NT2/D1 (cell line): ENCODE data around the gene GNB3.
"Not testable (repeated sequence)": the region's sequence is repeated elsewhere in the genome, so short reads cannot be mapped to it uniquely, and the experiment has no call there.

Experiments used
- DNase-seq: peaks from one replicate; pipeline ENCODE4 v3.0.0-alpha.2; 2011; ENCODE audit warnings: low read depth, low spot score
- H3K27me3 ChIP-seq: 2 replicates; pipeline ENCODE4 v1.6.0; 2011; ENCODE audit warnings: mild to moderate bottlenecking; ENCODE audit not compliant: insufficient read length, insufficient read depth
- H3K36me3 ChIP-seq: 2 replicates; pipeline ENCODE4 v1.6.1; 2011; ENCODE audit warnings: mild to moderate bottlenecking, low read length, mixed read lengths; ENCODE audit not compliant: insufficient read depth, insufficient read length
- H3K4me1 ChIP-seq: 2 replicates; pipeline ENCODE4 v1.5.1; 2011; ENCODE audit not compliant: insufficient read depth, insufficient read length
- H3K4me3 ChIP-seq: 2 replicates; pipeline ENCODE4 v1.5.1; 2011; ENCODE audit warnings: low read depth; ENCODE audit not compliant: insufficient read length
- H3K9ac ChIP-seq: 2 replicates; pipeline ENCODE4 v1.6.0; 2011; ENCODE audit warnings: low read depth; ENCODE audit not compliant: insufficient read length
- H3K9me3 ChIP-seq: 2 replicates; pipeline ENCODE4 v1.5.1; 2011; ENCODE audit warnings: mild to moderate bottlenecking, low read length; ENCODE audit not compliant: insufficient read depth
- SUZ12 ChIP-seq: IDR thresholded peaks from 2 replicates; pipeline ENCODE4 v1.6.1; 2011; ENCODE audit not compliant: insufficient read length, insufficient read depth; ENCODE audit errors: extremely low read depth
- YY1 ChIP-seq: IDR thresholded peaks from 2 replicates; pipeline ENCODE4 v1.6.1; 2011; ENCODE audit not compliant: insufficient read length, insufficient read depth
- ZNF274 ChIP-seq: IDR thresholded peaks from 2 replicates; pipeline ENCODE4 v1.6.1; 2011; ENCODE audit warnings: mild to moderate bottlenecking, low read depth, low read length

GNB3 gene

DNA sequence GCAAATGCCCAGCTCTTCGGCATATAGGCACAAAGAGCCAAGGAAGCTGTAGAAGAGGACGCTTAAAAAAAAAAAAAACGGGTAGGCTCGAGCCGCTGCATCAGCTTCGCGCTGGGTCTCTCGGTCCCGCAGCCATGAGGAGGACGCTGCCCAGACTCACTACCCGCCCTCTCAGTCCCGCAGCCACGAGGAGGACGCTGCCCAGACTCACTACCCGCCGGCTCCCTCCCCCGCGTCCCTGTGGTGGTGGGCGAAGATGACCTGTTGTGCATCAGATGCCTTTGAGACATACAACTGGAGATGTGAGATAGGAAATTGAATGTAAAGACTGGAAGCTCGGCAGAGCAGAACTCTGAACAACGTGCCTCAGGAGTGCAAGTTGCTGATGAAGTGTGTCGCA lies 43.8 kb downstream of the GNB3 start:
- DNase-seq: no peak

DNA sequence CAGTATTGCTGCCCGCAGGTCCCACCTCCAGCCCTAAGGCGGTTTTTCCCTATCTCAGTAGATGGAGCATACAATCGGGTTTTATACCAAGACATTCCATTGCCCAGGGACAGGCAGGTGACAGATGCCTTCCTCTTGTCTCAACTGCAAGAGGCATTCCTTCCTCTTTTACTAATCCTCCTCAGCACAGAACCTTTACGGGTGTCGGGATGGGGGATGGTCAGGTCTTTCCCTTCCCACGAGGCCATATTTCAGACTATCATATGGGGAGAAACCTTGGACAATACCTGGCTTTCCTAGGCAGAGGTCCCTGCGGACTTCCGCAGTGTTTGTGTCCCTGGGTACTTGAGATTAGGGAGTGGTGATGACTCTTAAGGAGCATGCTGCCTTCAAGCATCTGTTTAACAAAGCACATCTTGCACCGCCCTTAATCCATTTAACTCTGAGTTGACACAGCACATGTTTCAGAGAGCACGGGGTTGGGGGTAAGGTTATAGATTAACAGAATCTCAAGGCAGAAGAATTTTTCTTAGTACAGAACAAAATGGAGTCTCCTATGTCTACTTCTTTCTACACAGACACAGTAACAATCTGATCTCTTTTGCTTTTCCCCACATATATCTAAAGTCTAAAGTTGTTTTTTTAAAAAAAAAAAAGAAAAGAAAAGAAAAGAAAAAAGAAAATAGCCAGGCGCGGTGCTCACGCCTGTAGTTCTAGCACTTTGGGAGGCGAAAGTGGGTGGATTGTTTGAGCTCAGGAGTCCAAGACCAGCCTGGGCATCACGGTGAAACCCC lies 45.7 kb downstream of the GNB3 start:
- Histone ChIP-seq H3K4me1 (peaks cover 25% of the 10 kb centered on the region), H3K9ac (peak overlapping the region; percentile 23), H3K36me3 (peaks cover 19% of the 10 kb centered on the region)
- not testable (repeated sequence) for H3K9me3 ChIP-seq, H3K4me3 ChIP-seq, DNase-seq, H3K27me3 ChIP-seq

More for the DNA sequence above, 43.8 kb downstream of the GNB3 start:
- Histone ChIP-seq H3K9me3 (no peaks in the 10 kb centered on the region), H3K27me3 (no peaks in the 10 kb centered on the region), H3K4me3 (no peak overlapping the region), H3K36me3 (peaks cover 19% of the 10 kb centered on the region), H3K4me1 (peaks cover 26% of the 10 kb centered on the region), H3K9ac (no peak overlapping the region)
- no peak for TF ChIP-seq SUZ12

GRCh38 chr12:6887460-6887859 lies 46.7 kb downstream of the GNB3 start:
- peaks cover 25% of the 10 kb centered on the region for H3K4me1 ChIP-seq

GRCh38 chr12:6888360-6888759 lies 47.6 kb downstream of the GNB3 start:
- Histone ChIP-seq H3K9me3 (no peaks in the 10 kb centered on the region), H3K4me3 (no peak overlapping the region), H3K36me3 (peaks cover 15% of the 10 kb centered on the region), H3K4me1 (peaks cover 25% of the 10 kb centered on the region), H3K9ac (no peak overlapping the region), H3K27me3 (no peaks in the 10 kb centered on the region)
- TF ChIP-seq SUZ12 (no peak), YY1 (no peak), ZNF274 (no peak)
- no peak for DNase-seq

More at GRCh38 chr12:6887460-6887859, 46.7 kb downstream of the GNB3 start:
- DNase-seq: no peak
- no peak overlapping the region for H3K4me3 ChIP-seq
- no peaks in the 10 kb centered on the region for H3K27me3 ChIP-seq
- peak overlapping the region; percentile 46 for H3K9ac ChIP-seq
- TF ChIP-seq ZNF274: no peak
- no peak for TF ChIP-seq YY1
- no peak for TF ChIP-seq SUZ12
- H3K9me3 ChIP-seq: no peaks in the 10 kb centered on the region
- H3K36me3 ChIP-seq: peaks cover 17% of the 10 kb centered on the region

DNA sequence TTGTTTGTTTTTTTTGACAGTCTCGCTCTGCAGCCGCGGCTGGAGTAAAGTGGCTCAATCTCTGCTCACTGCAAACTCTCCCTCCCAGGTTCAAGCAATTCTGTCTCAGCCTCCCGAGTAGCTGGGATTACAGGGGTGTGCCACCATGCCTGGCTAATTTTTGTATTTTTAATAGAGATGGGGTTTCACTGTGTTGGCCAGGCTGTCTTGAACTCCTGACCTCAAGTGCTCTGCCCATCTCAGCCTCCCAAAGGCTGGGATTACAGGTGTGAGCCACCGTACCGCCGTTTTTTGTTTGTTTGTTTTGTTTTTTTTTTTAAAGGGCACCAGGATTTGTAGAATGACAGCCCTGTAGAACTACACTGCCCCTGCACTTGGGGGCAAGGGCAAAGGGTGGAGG lies 48.1 kb downstream of the GNB3 start:
- peaks cover 23% of the 10 kb centered on the region for H3K4me1 ChIP-seq
- DNase-seq, H3K27me3 ChIP-seq, H3K9me3 ChIP-seq, H3K9ac ChIP-seq, H3K4me3 ChIP-seq: not testable (repeated sequence)
- peaks cover 12% of the 10 kb centered on the region for H3K36me3 ChIP-seq

- H3K9me3 ChIP-seq, H3K4me3 ChIP-seq, DNase-seq, H3K36me3 ChIP-seq, H3K27me3 ChIP-seq: not testable (repeated sequence)
- H3K4me1 ChIP-seq: peaks cover 13% of the 10 kb centered on the region
- H3K9ac ChIP-seq: peak overlapping the region; percentile 90
These were observed 49.2 kb downstream of the GNB3 start for GRCh38 chr12:6889775-6890573.

DNA sequence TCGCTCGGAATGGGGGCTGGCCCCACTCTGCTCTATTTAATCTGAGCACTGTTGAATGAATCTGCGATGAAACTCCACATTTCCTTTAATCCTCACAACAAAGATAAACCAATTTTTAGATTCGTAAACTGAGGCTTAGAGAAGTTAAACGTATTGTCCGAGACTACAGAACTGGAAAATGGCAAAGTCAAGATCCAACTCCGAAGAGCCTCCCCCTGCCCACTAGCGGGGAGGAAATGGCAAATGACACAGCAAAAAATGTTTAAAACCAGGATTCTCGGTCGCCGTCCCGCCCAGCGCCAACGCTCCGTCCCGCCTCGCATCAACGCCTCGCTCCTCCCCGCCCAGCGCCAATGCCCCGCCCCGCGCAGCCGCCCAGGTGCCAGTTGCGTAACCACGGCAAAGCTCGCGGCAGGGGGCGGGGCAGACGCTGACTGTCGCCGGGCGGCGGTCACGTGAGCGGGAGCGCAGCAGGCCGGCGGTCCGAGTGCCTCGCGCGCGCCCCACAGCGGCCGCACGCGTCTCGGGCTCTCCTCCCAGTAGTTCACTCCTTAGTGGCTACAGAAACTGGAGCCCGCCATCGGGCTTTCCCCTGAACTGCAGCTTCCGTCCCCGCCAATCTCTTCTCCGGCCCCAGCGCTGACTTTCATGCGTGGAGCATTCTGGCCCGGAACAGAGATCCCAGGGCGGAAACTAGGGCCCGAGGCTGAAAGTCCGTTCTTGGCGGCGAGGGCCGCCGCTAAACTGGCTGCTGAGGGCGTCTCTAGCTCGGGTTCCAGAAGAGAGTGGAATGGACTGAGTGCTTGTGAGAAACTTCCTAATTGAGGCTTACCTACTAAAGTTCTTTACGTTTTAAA lies 50.3 kb downstream of the GNB3 start:
- no peaks in the 10 kb centered on the region for H3K9me3 ChIP-seq
- DNase-seq: peak; percentile 100
- TF ChIP-seq ZNF274 (no peak), SUZ12 (no peak), YY1 (no peak)
- no peaks in the 10 kb centered on the region for H3K27me3 ChIP-seq
- peak overlapping the region; percentile 65 for H3K4me3 ChIP-seq
- peak overlapping the region; percentile 90 for H3K9ac ChIP-seq
- no peaks in the 10 kb centered on the region for H3K36me3 ChIP-seq
- H3K4me1 ChIP-seq: peaks cover 13% of the 10 kb centered on the region
